GM04503 (cell line): ENCODE data around the gene POU2AF2.
A peak's percentile ranks its signal among the peaks of the same experiment; 100 is the strongest.

Experiments
- DNase-seq: peaks from one replicate; pipeline ENCODE4 v3.0.0-alpha.2; 2012; ENCODE audit warnings: low read depth

POU2AF2 gene

GRCh38 chr11:111330234-111330893 lies 84.8 kb downstream of the POU2AF2 start:
- no peak for DNase-seq

- peak; percentile 49 for DNase-seq
These were observed 86.4 kb downstream of the POU2AF2 start for GRCh38 chr11:111331711-111332479.

- no peak for DNase-seq
These were observed 89.3 kb downstream of the POU2AF2 start for GRCh38 chr11:111334532-111335502.

- DNase-seq: no peak
These were observed 90.0 kb downstream of the POU2AF2 start for GRCh38 chr11:111335549-111335948.
